GM18873 (cell line): ENCODE measurements around the gene C19orf47.

Source experiments
- ATAC-seq: cut with Tn5 transposase; IDR thresholded peaks from one replicate; pipeline ENCODE4 v1.9.1; 2021; ENCODE audit warnings: mild to moderate bottlenecking, moderate library complexity, moderate number of reproducible peaks; ENCODE audit not compliant: unreplicated experiment, low FRiP score

The C19orf47 gene

DNA sequence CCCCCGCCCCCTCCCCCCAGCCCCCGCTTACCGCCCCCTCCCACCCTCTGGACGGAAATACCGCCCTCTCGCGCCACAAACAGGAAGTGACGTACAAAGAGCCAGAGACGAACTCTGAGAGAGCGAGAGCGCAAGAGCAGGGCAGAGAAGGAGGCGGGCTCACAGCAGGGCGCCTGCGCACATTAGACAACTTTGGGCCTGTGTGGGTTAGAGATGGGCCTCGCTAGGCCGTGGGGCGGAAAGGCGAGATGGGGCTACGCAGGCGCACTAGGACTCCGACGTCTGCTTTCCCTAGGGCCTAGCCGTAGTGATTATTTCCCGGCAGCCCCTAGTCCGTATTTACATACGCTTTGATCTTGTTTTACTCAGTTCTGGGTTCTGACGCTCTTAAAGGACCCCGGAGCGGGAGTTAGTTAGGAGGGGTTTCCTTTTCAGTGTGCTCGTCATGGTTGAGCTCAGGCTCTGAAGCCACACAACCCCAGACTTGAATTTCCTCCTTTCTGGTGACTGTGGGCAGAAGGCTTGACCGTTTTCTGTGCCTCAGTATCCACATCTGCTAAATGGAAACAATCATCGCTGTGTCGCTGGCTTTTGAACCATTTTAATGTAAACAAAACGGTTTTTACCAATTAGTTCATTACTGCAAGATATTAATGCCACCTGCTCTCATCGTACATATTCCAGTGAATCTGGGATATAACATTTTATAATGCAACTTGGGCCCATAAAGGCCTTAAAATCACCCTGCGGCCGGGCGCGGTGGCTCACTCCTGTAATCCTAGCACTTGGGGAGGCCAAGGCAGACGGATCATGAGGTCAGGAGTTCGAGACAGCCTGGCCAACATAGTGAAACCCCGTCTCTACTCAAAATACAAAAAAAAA lies 62.6 kb downstream of the C19orf47 start:
- ATAC-seq, result peak; percentile 87

DNA sequence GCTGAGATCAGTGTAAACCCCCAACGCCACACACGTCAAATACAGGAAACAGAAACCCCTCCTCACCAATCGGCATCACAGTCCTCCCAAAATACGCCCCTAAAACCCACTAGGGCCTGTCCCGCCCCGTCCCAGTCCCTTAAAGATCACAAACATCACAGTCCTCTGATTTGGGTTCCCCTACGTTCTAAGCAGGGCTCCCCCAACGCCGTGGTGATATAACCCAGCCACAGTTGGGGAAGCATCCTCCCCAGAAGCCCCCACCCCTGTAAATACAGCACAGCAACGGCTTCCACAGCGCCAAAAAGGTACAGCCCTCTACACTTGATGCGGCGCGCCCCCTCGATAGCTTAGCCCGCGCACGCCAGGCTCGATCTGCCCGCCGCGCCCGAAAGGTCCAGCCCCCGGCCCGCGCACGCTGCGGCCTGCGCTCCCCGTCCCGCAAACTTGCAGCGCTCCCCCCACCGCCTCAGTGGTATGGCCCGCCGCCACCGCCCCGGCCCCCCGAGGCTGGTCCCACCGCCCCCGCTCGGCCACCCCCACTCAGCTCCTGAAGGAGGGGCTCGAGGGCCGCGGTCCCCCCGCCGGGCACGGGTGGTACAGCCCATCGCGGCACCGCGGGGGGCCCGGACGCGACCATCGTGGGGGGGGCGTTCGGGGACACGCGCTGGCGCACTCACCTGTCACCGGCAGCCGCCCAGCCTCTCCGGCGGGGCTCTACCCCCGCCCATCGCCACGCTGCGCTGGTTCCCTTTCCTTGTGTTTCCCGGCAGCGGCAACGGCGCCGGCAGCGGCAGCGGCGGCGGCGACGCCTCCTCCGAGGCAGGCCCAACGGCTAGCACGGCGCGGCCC lies 63.5 kb downstream of the C19orf47 start, which contains the start of gene AKT2:
Gene AKT2, minus strand, starts transcription at position 845 of the 852 bp plus-strand sequence. CDS start 20,078 bp downstream, outside the sequence.
- ATAC-seq, result peak; percentile 10

DNA sequence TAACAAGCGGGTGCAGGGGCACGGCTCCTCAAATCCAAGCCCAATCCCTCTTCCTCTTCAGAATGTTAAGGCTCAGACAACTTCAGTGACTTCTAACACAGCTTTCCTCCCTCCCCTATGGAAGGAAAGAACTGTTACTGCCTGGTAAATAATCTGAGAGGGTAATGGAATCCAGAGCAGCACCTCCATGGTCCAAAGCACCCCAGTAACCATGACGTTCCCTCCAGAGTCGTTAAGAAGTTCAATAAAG lies 64.0 kb downstream of the C19orf47 start:
- no peak for ATAC-seq

DNA sequence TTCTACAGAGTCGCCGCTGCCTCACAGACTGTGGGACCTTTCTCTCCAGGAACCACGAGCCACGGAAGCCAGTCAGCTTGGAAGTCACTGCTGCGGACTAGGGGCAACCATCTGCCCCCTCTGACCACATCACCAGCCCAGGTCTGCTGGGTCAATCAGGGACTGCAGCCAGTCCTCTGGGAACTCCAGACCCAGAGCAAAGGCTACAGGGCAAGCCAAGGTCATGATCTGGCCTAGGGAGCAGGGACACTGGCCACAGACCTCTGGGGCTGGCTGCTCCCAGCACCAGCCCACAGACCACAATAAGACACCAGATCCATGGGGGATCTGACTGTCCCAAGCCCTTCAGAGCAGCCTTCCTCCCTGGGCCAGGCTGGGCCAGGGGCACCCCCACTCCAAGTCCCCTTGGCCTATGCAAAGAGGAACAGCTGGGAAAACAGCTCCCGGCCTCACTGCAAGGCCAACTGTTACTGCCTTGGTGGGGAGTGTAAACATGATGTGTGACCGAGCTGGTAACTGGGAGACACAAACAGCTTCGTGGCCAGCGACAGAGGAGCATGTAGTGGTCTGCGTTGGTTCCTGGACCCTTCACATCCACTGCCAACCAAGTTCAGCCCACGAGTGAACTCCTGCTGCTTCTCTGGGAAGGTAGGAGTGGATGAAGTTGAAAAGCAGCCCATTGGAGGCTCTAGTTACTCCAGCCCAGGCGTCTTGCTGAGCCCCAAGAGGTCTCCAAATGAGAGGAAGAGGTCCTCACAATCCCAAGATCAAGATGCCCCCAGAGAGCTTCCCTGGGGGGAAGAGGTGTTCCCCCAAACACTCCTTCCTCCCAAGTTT lies 64.6 kb downstream of the C19orf47 start:
- no peak for ATAC-seq

DNA sequence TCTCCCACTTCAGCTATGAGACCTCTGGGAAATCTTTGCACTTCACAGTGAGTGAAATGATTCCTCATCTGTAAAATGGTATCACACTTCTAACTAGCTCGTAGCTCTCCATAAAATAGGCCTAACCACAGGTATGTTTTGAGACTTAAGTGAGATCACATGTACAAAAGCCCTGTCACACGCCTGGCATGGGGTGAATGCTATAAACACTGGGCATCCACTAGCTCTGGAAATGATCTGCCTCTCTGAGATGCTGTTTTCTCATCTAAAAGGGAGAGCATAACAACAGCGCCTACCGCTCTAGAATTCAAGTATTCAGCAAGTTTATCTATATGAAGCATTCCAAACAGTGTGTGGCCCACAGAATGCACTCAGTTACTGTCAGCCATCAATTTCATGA lies 65.3 kb downstream of the C19orf47 start:
- ATAC-seq, result no peak

DNA sequence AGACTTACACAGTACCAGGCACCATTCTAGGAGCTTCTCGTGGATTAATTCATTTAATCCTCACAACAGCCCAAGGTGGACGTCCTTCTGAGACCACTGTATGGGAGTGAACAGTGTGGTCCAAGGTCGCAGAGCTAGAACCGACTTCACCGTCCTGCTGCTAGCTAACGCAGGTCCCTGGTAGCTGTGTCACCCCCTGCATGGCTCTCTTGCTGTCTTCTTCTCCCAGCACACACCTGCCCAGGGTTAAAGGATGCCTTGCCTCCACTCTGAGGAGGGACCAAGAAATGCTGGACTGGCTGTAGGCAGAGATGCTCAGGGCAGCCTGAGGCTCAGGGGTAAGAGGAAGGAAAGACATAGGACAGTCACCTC lies 66.0 kb downstream of the C19orf47 start:
- no peak for ATAC-seq

DNA sequence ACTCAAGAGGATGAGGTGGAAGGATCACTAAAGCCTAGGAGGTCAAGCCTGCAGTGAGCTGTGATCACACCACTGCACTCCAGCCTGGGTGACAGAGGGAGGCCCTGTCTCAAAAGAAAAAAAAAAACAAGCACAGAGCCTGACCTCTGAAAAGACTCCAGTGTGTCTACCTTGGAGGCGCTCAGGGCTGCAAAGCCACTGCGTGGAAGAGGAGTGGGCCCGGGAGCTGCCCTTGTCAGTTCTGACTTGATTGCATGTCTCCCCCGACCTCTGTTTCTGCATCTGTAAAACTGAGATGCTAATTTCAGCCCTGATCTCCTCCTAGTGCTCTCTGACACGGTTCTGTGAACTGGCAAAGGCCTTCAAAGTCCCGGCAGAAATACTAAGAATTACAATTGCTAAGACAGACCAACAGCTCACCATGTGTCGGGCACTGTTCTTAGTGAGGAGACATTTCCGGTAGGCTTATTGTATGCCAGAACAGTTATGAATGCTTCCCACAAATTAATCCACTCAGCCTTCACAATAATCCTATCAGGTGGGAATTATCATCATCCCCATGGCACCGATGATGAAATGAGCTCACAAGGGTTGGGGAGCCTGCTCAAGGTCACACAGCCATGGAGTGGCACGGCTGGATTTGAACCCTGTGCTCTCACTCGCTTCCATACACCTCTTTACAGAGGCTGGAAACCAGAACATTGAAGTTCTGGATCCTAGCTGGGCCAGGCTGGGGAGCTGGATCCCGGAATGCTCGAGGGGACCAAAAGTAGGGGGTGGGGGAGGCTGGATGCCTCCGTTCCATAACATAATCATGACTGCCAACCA lies 66.6 kb downstream of the C19orf47 start:
- ATAC-seq, result no peak

DNA sequence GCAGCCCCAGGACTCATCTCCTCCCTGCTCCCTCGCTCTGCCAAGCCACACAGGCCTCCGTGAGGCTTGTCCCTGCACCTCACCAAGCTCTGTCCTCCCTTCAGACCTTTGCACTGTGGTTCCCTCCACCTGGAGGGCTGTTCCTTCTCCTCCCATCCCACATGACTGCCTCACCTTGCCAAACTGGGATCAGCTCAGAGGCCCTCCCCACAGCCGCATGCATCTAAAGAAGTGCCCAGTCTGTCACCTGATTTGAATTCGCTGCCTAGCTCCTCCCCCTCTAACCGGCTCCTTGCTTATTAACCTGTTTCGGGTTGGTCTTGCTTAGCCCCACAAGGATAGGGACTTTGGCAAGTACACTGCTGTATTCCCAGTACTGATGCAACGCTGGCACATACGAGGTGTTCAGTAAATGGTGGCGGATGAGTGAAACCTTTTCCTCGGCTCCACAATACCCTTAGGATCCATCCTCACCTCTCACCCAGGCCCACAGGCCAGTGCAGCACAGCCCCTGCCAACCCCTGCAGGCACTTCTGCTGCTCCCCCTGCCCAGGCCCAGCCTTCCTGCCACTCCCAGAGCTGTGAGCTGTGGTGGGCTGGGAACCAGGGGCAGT lies 67.5 kb downstream of the C19orf47 start:
- ATAC-seq, result no peak

DNA sequence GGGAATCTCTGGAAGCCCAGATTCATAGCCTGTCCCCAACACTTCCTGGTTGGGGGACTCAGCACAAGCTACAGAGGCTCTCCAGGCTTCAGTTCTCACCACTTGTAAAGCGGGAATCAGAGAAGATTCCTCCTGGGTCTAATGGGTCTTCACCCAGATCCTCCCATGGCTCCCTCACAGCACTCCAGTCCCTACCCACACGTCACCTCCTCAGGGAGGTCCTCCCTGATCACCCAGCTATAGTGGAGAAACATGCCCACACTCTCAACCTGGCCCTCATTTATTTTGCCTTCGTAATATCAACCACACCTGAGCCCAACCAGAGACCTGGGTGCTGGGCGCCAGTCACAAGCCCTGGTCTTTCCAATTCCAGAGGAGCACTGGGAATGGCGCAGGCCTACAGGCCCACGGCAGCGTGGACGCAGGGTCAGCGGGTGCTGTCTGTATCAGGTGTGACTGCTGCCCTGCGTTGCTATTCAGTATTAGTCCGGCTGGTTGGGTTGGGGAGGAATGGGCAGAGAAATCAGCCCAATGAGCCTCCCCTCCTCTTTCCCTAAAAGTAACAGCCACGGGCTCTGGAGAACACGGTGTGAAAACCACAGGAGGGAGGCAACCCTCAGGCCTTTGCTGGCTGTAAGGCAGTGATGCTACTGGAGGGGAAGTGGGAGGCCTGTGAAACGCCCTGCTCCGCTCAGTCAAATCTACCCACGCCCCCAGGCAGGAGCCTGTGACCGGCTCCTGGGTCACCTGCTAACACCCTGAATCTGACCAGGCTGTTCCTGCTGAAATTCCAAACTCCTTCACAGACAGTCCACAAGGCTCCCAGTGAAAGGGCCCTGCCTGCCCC lies 68.2 kb downstream of the C19orf47 start:
- ATAC-seq, result no peak

DNA sequence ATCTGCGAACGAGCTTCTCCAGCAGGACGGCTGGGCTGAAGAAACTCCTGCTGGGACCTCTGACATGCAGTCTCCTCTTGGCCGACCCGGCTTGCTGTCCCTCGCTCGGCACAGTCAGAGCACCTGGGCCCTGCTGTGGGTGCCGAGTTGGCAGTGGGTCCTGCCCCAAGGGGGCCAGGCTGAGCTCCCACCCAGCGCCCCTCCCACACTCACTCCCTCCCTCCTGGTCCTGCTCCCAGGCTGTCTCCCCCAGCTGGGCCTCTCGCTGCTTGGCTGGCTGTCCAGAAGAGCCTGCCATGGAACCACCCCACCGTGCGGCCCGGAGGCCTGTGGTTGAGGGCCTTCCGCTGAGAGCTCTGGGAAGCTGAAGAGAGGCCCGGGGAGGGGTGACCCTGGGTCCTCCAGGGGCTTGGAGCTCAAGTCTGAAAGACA lies 69.1 kb downstream of the C19orf47 start:
- no peak for ATAC-seq

DNA sequence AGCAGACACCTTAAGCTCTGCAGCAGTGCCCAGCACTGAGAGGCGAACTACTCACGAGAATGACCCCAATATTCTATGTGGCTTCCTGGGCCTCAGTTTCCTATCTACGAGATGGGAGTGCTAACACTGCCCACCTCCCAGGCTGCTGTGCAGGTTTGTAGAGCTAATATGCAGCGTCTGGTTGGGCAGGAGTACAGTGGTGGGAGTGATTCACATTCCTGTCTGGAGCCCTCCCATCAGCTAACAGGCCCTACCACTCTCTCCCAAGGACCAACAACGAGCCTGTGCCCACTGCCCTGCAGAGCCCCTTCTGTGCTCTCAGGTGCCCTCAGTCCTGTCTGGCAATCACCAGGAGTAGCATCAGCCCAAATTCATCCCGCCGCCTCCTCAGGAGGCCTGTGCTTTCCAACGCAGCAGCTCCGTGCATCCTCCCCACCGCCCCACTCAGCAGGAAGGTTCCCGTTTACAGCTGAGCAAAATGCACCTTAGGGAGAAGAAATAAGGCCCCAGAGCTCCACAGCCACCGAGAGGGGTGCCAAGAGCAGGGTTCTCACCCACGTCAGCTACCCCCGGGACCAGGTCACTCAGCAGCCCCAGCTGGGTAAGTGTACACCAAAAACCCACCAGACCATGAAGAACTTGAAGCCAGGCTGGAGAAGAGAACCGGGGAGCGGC lies 69.7 kb downstream of the C19orf47 start:
- ATAC-seq, result no peak

DNA sequence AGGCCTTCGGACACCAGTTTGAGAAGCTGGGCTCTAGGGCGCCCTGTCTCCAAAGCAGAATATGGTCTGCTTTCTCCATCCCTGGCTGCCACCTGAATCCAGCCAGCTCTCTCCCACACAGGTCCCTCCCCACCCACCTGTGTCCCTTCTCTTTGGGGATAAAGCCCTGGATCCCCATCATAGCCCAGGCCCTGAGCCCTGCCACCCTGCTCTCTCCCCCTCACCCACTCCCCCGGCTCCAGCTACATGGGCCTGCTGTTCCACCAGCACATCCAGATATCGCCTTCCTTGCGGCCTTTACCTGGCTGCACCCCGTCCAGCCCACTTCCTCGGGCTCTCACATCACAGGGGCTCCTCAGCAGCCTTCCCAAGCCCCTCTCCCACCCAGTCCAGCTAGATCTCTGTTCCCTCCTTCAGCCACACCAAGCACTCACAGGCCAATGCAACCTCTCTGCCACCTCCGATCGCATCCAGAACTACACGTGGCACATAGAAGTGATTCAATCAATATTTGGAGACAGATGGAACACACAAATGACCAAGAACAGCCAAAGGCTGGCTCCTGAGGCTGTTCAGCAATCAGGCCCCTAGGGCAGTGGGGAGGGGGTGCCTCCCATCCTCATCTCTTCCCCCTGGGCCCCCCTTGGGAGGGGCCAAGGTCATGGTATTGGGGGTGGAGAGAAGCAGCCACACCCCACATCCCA lies 70.7 kb downstream of the C19orf47 start:
- ATAC-seq, result no peak

DNA sequence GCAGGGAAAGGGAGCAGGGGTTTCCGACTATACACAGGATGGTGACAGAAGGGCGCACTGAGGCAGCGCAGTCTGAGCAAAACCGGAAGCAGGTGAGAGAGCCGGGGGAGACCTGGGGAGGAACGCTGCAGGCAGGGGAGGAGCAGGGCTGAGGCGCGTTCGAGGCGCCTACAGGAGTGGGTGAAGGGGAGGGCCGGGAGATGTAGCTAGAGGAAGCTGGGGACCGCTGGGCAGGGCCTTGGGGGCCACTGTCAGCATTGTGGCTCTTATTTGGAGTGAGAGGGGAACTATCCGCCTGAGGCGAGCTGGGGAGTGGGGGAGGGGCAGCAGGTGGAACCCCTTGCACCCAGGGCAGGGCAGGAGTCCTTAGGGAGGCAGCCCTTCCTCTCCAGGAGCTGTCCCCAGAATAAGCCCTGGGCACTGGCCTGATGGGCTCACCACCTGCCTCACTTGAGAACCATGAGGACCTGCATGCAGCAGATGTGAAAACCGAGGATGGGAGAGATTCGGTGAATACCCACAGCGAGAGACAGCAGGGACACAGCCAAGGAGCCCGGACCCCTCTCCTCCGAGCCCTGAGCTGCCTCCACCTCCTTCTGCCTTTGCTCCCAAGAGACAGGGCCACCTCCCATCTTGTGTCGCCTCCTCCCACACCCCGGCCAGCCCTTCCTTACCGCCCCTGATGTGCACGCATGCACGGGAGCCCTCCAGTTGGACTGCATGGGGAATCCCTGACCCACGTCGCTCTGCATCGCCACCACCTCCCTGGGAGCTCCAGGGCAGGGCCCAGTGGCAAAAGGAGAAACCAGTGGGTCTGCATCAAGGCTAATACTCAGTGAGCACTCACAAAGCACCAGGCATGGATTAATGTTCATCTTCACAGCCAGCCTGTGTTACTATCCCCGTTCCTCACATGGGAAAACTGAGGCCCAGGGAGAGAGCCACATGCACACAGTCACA lies 73.3 kb downstream of the C19orf47 start:
- no peak for ATAC-seq

DNA sequence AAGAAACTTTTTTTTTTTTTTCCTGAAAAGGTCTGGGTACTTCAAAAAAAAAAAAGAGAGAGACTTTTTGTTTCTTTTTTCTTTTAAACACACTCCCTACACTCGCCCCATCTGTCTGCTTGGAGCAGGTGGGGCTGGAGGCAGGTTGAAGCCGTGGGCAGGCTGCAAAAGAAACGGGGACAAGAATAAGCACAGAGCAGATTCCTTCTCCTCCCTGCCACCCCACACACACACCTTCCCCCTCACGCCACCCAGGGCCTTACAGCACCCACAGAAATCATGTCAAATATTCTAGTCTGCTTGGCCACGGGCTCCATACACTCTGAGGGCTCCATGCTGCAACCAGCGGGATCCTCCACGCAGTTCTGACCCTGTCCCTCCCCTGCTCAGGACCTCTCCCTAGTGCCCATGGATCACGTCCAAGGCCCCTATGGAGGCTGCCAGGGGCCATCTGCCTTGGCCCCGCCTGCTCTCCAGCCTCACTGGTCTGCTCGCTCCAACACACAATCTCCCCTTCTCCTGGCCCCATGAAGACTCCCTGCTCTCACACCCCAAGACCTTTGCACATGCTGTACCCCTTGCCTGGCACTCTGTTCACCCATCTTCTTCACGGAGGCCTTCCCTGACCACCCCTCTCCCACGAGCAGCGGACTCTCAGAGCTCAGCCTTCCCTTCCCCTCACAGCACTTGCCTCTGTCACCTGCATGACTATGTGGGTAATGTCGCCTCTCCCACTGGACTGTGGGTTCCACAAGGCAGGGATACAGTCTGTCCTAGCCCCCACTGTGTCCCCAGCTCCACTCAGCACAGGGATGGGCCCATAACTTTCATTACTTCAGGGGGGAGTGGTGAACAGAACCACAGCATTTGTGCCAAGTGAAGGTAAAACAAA lies 74.5 kb downstream of the C19orf47 start:
- ATAC-seq, result no peak

DNA sequence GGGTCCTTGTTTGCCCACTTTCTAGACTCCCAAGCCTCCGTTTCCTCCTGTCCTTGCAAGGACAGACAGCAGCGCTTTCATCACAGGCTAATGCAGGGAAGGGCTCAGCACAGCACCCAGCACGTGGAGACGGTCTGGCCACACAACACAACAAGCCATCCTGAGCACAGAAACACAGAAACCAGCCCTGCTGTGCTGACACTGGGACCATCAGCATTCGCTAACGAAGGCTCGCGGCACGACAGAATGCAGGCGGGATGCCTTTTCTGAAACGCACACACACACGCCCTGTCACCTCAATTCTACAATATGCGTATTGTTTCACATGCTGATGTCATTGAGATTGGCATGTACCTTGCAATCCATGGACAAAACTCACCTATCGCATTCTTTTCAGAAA lies 75.9 kb downstream of the C19orf47 start:
- no peak for ATAC-seq
